NCI-H2081 (cell line): Measurements from ENCODE around the gene OR4N2.
"Not testable (repeated sequence)": the region's sequence is repeated elsewhere in the genome, so short reads cannot be mapped to it uniquely, and the experiment has no call there.

Experiments
- DNase-seq, 2 experiments: peaks; one replicate each; lab custom pipeline; 2025; lab: John Stamatoyannopoulos, UW

Gene OR4N2, protein sequence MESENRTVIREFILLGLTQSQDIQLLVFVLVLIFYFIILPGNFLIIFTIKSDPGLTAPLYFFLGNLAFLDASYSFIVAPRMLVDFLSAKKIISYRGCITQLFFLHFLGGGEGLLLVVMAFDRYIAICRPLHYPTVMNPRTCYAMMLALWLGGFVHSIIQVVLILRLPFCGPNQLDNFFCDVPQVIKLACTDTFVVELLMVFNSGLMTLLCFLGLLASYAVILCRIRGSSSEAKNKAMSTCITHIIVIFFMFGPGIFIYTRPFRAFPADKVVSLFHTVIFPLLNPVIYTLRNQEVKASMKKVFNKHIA

DNA sequence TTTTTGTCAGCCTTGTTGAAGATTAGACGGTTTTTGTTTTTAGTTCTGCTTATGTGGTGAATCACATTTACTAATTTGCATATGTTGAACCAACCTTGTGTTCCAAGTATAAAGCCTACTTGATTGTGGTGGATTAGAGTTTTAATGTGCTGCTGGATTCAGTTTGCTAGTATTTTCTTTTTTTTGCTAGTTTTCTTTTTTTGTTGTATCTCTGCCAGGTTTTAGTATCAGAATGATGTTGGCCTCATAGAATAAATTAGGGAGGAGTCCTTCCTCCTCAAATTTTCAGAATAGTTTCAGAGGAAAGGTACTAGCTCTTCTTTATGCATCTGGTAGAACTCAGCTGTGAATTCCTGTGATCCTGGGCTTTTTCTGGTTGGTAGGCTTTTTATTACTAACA, at the start of gene OR4N2:
Gene OR4N2, plus strand, starts transcription at position 301 of the 400 bp plus-strand sequence. CDS start 23,679 bp downstream, outside the sequence.
- not testable (repeated sequence) for DNase-seq

DNA sequence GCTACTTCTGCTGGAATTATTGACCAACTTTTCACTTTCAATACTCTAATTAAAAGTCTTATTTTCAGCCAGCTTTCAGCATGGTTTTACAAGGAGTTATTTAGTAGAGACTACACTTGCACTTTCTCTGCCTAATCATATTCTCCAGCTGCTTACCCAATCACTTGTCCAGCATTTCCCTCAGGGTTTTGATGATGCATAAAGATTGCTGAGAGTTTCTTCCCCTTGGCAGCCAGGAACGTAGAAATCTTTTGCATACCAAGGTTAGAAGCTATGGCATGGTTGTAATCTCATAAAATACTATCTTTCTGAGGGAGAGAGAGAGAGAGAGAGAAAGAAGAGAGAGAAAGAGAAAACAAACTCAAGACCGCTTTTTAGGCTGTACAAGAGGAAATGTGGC, 49.4 kb upstream of the OR4N2 start:
- DNase-seq: no peak

DNA sequence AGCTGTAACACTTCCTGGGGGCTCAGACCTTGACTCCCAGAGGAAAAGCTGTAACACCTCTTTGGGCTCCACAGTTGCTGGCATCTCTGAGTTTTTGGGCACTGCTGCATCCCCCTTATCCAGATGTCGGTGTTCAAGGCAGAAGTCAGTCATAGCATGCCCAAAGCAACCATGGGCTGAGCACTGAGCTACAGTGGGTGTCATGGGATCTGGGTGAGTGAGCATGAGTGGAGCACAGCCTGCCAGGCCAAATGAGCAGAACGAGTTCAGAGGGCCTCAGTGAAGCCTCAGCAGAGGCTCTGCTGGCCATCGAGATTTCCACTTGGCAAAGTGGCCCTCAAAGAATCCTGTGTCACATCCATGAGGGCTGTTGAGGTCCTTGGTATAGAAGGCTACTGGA, 32.1 kb upstream of the OR4N2 start:
- DNase-seq: not testable (repeated sequence)

DNA sequence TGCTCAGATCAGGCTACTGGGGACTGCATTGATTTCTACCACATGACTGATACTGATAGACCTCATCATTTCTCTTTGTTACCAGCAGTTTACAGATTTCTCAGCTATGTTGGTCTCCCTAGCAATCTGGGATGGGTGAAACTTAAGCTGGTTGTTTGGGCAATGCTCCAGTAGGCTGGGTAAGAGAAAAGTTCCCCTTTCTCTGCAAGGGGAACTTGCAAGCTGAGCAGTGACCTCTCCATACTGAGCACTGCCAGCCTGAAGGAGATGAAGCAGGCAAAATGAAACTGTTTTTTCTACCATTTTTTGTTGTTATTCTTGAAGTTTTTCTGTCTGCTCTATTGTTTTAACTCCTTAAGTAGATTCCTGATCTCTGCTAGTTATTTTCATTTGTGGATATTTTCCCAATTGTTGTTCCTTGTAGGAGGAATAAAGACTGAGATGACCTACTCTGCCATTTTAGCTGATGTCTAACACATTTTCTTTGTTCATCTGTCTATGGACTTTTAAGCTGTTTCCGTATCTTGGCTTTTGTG, 31.6 kb upstream of the OR4N2 start:
- DNase-seq: no peak

DNA sequence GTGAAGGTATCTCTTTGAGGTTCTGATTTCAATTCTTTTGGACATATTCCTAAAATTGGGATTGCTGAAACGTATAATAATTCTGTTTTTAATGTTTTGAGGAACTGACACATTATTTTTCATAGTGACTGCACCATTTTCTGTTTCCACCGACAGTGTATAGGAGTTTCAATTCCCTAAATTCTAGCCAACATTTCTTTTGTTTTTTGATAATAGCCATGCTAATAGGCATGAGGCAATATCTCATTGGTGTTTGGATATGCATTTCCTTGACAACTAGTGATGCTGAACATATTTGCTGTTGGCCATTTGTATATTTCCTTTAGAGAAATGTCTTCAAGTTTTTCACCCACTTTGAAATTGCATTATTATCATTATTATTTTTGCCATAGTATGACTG, 31.1 kb upstream of the OR4N2 start:
- DNase-seq: not testable (repeated sequence)

DNA sequence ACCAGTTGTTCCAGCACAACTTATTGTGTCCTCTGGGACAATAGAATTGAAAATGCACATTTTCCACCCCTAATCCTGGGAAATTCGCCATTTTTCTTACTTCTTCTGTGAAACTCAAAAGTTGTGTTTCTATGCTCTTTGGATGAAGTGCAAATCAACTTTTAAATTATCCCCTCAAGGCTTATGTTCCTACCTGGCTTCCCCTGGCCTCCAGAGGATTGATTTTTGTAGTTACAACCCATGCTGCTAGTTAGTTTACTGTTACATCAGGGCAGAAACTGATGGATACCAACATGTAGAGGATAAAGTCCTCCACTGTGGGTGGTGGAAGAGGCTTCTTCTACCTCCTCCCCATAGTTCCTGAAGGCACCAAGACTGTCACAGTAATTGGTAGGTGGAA, 30.4 kb upstream of the OR4N2 start, which contains the start of gene OR4M1:
Gene OR4M1, plus strand, starts transcription at position 301 of the 400 bp plus-strand sequence. CDS start 6,819 bp downstream, outside the sequence.
- not testable (repeated sequence) for DNase-seq

DNA sequence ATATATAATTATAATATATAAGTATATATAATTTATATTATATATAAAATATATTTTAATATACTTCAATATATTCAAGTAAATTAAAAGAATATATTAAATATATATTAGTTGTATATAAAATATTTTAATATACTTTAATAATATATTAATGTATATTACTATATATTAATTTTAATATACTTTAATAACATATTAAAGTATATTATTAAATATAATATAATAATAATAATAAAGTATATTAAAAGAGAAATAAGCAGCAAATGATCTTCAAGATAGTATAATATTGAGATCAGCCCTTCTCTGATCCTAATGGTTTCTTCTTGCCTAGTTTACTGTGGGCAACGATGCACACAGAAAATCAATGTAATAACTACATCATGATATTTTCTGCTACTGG, 28.0 kb upstream of the OR4N2 start:
- DNase-seq: no peak

DNA sequence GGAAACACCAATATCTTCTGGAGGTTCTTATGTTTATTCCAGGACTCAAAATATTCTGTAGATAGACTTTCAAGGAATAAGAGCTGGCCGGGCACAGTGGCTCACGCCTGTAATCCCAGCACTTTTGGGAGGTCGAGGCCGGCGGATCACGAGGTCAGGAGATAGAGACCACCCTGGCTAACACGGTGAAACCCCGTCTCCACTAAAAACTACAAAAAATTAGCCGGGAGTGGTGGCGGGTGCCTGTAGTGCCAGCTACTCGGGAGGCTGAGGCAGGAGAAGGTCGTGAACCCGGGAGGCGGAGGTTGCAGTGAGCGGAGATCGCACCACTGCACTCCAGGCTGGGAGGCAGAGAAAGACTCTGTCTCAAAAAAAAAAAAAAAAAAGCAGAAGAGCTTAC, 17.7 kb upstream of the OR4N2 start:
- not testable (repeated sequence) for DNase-seq

DNA sequence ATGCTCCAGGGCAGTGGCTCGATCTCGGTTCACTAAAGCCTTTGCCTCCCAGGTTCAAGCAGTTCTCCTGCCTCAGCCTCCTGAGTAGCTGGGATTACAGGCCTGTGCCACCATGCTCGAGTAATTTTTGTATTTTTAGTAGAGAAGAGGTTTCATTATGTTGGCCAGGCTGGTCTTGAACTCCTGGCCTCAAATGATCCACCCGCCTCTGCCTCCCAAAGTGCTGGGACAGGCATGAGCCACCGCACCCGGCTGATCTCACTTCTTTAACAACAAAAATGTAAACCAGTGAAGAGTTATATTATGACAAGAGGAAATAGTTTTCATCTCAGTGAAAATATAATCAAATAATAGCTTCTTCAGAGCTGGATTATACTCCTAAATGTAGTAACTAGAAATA, 16.3 kb upstream of the OR4N2 start:
- DNase-seq: not testable (repeated sequence)

DNA sequence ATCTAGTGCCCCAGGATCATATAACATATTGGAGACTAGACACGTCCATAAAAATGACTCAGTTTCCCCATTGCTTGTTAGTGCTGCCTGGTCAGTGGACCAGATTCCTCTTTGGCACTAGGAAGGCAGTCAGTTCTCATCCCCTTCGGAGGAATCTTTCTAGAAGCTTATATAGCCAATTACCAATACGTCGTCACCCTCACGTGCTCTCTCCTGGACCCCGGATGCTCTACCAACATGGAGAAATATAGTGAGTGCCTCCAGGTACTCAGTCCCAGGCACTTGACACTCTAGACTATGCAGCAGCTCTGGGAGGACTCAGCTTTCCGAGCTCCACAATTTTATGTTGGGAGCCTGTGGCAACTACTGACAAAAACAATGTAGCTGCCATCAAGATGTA, 15.4 kb upstream of the OR4N2 start:
- not testable (repeated sequence) for DNase-seq

DNA sequence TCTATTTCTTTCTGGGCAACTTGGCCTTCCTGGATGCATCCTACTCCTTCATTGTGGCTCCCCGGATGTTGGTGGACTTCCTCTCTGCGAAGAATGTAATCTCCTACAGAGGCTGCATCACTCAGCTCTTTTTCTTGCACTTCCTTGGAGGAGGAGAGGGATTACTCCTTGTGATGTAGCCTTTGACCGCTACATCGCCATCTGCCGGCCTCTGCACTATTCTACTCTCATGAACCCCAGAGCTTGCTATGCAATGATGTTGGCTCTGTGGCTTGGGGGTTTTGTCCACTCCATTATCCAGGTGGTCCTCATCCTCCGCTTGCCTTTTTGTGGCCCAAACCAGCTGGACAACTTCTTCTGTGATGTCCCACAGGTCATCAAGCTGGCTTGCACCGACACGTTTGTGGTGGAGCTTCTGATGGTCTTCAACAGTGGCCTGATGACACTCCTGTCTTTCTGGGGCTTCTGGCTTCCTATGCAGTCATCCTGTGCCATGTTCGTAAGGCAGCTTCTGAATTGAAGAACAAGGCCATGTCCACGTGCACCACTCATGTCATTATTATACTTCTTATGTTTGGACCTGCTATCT, 7.0 kb upstream of the OR4N2 start:
- DNase-seq: not testable (repeated sequence)

DNA sequence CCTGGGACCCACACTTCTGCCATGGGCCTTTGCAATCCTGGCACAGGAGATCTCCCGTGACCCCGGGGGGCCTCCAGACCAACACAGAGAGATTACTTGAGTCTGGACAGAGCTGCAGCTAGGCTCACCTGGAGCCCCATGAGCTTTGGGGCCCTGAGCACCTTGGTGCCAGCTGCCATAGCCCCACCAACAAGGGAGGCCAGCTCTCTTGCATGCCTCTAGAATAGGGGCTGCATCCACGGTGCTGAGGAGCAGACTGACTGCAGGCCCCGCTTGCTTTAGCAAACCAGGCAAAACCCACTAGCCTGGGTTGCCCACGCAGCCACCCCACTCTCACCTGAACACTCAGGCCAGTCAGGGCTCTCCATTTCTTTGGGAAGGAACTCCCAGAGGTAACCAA, 3.7 kb upstream of the OR4N2 start:
- no peak for DNase-seq

DNA sequence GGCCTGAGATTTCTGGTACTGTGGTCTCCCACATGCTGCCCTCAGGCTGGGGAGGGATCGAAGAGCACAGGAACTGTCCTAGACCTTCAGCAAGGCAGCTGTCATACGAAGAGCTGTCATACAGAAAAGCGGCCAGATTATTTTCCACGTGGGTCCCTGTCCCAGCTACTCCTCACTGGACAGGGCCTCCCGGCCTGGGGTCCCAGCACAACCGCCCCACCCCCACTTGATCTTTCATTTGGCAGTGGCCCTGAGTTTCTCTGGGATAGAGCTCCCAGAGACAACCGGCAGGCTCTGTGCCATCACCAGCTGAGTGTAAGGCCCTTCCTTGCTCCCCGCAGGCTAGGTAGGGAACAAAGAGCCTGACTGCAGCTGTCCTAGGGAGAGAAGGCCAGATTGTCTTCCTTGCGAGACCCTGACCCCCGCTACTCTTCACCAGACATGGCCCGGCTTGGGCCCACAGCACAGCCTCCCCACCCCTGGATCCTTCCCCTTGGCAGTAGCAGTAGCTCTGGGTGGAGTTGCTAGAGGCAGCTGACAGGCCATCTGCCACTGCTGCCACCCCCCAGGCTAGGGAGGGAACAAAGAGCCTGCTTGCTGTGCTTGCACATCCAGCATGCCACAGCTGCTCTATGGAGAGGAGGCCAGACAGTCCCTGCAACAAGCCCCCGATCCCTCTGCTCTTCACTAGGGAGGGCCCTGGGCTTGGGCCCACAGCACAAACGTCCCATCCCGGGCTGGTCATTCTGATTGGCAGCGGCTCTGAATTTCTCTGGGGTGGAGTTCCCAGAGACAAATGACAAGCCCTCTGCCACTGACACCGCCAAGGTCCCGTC, 3.1 kb upstream of the OR4N2 start:
- no peak for DNase-seq

DNA sequence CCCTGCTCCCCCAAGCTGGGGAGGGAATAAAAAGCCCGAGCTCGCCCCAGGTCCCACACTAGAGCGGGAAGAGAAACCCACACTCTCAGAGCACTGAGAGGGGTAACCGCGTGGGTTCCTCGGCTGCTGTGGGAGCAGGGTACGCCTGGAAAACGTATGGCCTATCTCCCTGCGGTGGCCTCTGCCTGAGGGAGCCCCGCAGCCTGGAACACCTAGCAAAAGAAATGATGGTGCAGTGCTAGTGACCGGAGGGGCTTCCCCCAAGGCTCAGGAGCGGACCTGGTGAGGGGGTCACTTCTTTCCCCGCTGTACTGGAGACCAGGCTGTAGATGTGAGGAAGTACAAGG, 2.5 kb upstream of the OR4N2 start:
- no peak for DNase-seq

DNA sequence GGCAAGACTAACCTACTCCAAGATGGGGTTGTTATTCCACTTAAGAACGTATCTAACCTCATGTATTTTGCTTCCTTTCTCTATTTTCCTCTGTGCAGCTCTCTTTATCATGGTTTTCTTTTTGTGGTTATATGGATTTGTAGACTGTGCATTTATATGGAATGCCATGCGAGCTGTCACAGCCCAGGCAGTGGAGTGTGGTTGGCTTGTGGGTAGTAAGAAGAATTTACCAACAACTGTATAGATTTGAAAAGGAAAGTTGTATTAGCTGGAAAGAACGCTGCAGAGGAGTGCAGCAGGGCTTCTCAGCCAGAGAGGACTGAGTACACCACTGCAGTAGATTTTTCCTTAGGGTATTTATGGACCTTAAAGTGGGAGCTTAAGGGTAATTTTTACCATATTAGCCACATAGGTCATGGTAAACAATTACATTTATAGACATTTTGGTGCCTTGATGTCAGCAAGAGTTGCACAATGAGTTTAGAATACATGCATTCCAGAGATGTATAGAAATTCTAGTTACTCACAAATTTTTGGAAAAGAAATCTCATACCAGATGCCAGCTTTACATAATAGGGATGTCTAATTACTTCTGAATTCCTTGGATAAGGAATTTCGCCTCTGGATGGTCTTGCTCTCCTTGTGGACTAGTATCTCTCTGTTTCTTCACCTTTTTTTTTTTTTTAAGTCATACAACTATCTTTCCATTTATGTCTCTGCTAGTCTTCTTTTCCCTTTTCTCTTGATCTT, 9.8 kb downstream of the OR4N2 start:
- DNase-seq: not testable (repeated sequence)

DNA sequence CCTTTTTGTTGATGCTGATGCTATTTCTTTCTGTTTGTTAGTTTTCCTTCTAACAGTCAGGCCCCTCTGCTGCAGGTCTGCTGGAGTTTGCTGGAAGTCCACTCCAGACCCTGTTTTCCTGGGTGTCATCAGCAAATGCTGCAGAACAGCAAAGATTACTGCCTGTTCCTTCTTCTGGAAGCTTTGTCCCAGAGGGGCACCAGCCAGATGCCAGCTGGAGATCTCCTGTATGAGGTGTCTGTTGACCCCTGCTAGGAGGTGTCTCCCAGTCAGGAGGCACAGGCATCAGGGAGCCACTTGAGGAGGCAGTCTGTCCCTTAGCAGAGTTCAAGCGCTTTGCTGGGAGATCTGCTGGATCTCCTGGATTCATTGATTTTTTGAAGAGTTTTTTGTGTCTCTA, 16.3 kb downstream of the OR4N2 start:
- DNase-seq: not testable (repeated sequence)

DNA sequence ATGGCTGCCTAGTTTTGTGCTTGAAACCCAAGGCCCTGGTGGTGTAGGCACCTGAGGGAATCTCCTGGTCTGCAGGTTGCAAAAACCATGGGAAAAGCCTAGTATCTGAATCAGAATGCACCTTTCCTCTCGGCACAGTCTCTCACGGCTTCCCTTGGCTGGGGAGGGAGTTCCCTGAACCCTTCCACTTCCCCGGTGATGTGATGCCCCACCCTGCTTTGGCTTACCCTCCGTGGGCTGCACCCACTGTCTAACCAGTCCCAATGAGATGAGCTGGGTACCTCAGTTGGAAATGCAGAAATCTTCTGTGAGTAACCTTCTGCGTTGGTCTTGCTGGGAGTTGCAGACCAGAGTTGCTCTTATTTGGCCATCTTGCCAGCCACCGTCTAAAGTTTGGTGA, 17.4 kb downstream of the OR4N2 start:
- DNase-seq: not testable (repeated sequence)

DNA sequence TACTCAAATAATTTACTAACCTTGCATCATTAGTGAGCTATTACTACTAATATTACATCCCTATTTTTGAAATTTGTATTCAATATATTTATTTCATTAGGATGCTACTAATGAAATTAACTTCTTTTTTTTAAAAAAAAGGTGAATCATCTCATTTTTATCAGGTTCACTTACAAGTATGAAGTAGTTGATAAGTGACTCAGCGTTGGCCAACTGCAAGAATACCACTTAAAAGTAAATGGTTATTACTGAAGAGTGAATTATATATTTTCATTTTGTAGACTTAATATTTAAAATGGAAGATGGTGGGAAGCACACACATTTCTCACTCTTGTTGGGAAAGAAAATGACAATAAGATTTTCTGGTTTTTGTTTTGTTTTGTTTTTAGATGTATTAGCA, 19.6 kb downstream of the OR4N2 start:
- no peak for DNase-seq

DNA sequence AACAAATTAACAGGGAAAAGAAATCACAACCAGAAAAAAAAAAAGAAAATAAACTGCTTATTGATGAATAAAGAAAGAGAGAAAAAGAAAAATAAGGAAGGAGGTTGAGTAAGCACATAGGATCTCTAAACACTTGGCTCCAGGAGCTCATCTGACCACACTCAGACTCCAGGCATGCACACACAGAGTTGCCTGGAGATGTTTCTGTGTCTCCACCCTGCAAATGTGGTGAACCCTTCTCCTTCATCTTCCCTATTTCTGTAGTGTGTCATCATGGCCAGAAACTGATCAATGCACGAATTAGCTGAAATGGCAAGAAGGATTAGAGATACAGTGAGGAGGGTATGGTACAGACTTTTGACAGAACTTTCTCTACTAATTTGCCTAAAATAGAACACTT, 20.2 kb downstream of the OR4N2 start:
- no peak for DNase-seq

DNA sequence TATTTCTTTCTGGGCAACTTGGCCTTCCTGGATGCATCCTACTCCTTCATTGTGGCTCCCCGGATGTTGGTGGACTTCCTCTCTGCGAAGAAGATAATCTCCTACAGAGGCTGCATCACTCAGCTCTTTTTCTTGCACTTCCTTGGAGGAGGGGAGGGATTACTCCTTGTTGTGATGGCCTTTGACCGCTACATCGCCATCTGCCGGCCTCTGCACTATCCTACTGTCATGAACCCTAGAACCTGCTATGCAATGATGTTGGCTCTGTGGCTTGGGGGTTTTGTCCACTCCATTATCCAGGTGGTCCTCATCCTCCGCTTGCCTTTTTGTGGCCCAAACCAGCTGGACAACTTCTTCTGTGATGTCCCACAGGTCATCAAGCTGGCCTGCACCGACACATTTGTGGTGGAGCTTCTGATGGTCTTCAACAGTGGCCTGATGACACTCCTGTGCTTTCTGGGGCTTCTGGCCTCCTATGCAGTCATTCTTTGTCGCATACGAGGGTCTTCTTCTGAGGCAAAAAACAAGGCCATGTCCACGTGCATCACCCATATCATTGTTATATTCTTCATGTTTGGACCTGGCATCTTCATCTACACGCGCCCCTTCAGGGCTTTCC, 24.2 kb downstream of the OR4N2 start:
- not testable (repeated sequence) for DNase-seq

DNA sequence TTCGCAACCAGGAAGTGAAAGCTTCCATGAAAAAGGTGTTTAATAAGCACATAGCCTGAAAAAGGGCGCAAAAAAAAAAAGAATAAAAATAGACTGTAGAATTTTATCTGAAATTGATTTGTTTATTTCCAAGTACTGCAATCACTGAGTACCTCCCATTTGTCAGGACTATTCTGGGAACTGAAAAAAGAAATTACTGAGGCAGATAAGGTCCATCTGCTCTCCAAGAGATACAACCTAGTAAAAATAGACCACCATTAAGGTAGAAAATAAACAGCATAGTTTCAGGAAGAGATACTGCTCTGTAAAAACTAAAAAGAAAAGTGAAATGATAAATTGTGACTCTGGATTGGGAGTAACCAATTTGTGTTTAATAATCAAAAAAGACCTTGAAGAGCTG, 24.7 kb downstream of the OR4N2 start:
- no peak for DNase-seq
